Prostate gland (tissue), 2 donors: Measurements from ENCODE around the gene KCMF1.

Experiments
- POLR2AphosphoS5 ChIP-seq: sonication (generic); formaldehyde crosslinking; IDR thresholded peaks from one replicate; pipeline ENCODE4 v1.6.1; 2017; ENCODE audit warnings: antibody characterized with exemption
- TF ChIP-seq, protein P1 (sequence below), 4 experiments: fragments of 200-600 bp in 2 of 4; fragments of 450-650 bp in 2 of 4; sonication (generic) in 2 of 4; IDR thresholded peaks; 1 replicate in 3 of 4; 2 replicates in 1 of 4; pipeline ENCODE4 v1.5.1; 2016 to 2019; ENCODE audit warnings: antibody characterized with exemption in 4 of 4, mild to moderate bottlenecking in 2 of 4, moderate library complexity in 2 of 4

DNA sequence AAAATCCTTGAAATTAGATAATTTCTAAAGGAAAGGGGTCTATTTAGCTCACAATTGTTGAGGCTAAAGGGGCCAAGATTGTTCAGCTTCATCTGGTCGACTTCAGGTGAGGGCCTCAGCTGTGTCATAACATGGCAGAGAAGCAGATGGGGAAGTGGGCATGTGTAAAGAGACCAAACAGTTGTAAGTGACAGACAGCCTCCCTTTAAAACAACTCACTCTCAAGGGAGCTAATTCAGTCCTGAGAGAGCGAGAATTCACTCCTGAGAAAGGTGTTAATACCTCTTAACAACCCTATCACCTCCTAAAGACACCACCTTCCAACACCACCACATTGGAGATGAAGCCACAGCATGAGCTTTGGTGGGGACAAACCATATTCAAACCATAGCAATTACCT lies 62.4 kb downstream of the KCMF1 start:
- TF ChIP-seq, protein P1, sequence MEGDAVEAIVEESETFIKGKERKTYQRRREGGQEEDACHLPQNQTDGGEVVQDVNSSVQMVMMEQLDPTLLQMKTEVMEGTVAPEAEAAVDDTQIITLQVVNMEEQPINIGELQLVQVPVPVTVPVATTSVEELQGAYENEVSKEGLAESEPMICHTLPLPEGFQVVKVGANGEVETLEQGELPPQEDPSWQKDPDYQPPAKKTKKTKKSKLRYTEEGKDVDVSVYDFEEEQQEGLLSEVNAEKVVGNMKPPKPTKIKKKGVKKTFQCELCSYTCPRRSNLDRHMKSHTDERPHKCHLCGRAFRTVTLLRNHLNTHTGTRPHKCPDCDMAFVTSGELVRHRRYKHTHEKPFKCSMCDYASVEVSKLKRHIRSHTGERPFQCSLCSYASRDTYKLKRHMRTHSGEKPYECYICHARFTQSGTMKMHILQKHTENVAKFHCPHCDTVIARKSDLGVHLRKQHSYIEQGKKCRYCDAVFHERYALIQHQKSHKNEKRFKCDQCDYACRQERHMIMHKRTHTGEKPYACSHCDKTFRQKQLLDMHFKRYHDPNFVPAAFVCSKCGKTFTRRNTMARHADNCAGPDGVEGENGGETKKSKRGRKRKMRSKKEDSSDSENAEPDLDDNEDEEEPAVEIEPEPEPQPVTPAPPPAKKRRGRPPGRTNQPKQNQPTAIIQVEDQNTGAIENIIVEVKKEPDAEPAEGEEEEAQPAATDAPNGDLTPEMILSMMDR (IDR thresholded peaks at IDR 0.05) = no peak
- no peak for TF ChIP-seq POLR2AphosphoS5
